NCI-H2107 treated with DMSO at 0.1 percent for 48 hours (cell line): ENCODE results near the gene DNAH7.
"Not testable (repeated sequence)": the region's sequence is repeated elsewhere in the genome, so short reads cannot be mapped to it uniquely, and the experiment has no call there.

ENCODE experiments used
- DNase-seq: peaks from one replicate; lab custom pipeline; 2025; ENCODE audit not compliant: unreplicated experiment; lab: John Stamatoyannopoulos, UW

The DNAH7 gene

DNA sequence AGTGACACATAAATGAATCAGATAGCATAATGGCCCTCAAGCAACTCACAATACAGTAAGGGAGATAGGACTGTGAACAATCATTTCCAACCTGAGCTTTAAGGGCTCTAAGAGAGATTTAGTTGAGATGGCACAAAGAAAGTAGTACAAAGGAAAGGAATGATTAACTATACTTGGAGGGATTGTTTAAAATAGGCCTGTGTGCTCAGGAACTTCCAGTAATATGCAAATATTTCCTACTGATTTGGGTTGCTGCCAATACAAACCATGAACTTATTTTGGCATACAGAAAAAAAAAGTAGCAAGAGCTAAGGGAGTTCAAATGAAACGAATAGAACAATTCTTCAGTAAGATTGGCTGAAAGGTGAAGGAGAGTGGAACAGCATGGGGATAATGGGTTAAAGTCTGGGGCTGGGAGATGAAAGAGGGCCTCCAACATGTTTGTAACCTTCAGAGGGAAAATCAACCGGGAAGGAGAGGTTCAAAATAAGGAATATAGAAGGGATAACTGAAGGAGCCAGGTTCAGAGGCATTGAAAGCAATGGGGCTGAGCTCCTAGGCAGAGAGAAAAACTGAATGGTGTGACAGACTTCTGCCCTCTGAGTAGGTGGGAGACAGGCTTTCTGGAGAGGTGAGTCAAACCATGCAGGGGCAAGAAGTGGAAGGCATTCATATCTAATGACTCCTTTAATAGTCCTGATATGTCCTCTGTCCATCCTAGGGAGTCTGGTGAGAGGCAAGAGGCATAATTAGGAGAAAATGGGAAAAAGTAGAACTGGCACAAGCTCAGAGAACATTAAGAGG lies 83.5 kb downstream of the DNAH7 start:
- no peak for DNase-seq

DNA sequence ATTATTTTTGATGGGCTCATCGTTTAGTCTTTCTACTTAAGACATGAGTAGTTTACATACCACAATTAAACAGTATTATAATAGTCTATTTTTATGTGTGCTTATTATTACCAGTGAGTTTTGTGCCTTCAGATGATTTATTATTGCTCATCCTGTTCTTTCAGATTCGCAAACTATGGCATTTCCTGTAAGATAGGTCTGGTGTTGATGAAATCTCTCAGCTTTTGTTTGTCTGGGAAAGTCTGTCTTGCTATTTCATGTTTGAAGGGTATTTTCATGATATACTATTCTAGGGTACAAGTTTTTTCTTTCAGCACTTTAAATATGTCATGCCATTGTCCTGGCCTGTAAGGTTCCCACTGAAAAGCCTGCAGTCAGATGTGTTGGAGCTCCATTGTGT lies 101.3 kb downstream of the DNAH7 start:
- no peak for DNase-seq

DNA sequence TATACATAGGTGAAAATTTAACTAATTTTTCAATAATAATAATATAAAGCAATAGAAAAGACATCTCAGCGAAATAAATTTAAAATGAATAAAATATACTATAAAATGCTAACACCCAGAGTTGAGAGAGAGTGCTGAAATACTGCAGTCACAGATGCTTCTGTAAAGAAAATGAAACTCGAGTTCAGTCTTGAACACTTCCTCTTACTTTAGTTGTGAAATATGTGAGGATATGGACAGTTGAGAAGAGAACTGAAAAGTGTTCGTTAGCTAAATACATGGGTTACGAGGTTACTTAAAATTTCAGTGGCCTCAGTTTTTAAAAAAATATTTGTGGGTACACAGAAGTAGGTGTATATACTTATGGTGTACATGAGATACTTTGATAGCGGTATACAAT lies 106.8 kb downstream of the DNAH7 start:
- DNase-seq = no peak

DNA sequence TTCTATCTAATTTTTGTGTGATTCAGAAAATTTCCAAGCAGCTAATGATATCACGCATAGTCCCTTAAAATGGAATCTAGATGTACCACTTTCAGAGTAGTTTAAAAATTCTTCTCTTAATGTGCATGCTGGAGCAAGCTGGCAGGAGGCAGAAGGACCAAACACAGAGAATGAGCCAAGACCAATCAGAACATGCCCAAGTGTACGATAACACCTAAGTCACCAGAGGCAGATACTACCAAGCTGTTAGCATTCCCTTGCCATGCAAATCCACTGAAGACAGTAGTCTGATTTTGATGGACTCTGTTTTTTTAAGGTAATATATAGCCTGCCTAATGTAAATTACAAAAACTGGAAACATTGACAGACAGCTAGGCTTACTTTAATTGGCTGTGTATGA lies 109.3 kb downstream of the DNAH7 start:
- no peak for DNase-seq

DNA sequence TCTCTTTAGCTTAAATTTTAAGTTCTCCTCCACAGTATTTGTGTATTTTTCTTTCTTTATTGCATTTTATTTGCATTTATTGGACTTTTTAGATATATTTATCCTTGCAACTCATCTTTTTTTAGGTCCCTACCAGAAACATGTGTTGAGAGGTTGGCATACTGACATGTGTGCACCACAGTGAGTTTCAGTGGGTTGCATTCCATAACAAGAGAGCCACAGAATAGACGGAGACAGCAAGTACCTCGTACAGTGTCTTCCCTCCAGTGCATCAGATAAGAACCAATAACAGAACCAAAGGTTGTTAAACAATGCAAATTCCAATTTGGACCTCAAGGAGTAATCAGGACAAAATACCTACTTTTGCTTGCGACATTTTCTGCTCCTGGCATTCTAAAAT lies 111.9 kb downstream of the DNAH7 start:
- no peak for DNase-seq

DNA sequence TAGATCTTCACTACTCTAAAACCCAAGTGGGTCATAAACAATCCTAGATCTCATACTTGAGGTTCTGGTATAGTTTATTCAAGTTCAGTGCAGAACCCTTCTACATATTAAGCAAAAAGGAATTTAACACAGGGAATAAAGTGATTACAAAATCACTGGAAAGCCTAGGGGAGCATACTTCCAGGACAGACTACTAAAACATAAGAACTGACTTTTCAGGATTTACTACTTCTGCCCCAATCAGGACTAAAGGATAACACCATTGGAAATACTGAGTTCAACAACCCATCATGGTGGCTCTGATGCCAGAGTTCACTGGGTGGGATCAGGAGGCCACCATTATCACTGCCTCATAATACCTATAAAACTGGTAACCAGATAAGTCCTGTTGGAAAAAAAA lies 123.6 kb downstream of the DNAH7 start:
- DNase-seq = no peak

DNA sequence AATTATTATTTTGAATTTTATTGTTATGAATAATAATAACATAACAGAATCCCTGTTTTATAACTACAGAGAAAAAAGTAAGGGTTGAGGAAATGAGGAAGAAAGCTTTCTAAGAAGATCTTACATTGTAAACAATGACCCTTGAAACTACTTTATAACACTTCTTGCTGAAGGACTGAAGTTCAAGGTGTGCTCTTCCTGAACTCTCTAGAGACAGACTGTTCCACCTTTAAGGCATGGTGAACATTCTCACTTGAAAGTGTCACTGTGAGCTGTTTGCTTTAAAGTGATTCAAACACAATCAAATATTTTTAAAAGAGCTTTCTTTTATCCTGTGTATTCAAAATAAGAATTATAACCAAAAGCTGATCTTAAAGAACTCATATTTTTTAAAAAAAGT lies 131.5 kb downstream of the DNAH7 start:
- no peak for DNase-seq

DNA sequence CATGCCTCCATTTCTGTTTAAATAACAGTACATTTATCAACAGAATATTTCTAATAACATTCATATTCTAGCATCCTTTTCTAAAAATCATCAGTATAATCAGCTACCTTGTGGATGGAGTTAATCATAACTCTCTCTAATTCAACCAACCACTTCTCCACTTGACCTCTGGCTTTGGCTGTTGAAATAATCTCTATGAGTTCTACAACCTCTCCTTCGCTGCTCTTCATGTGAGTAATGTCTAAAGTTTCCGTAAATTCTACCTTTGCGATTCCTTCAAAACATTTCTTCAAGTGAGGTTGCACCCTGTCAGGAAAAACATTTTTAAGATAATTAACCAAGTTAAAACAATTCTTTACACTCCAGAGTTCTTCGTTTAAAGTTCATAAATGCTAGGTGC lies 134.2 kb downstream of the DNAH7 start:
- DNase-seq = no peak

DNA sequence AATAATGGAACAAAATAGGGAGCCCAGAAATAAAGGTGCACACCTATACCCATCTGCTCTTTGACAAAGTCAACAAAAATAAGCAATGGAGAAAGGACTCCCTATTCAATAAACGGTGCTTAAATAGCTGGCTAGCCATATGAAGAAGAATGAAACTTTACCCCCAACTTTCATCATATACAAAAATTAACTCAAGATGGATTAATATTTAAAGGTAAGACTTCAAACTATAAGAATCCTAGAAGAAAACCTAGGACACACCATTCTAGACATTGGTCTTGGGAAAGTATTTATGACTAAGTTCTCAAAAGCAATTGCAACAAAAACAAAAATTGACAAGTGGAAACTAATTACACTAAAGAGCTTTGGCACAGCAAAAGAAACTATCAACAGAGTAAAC lies 139.1 kb downstream of the DNAH7 start:
- DNase-seq = no peak

DNA sequence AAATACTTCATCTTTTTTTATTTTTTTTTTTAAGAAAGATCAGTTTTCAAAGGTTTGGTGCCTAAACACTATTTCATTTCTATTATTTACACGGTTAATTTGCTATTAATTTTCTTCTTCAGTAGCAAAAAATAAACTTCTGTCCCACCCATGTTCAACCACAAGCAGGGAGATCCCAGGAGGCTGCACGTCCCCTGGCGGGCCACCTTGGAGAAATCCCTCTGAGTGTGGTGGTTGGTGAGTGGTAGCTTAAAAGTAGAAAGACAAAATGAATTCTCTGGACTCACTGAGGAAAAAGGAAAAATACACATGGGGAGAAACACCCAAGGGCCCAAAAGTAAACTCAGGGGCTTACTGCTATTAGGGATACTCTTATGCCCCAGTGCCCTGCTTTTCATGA lies 143.5 kb downstream of the DNAH7 start:
- DNase-seq = no peak

DNA sequence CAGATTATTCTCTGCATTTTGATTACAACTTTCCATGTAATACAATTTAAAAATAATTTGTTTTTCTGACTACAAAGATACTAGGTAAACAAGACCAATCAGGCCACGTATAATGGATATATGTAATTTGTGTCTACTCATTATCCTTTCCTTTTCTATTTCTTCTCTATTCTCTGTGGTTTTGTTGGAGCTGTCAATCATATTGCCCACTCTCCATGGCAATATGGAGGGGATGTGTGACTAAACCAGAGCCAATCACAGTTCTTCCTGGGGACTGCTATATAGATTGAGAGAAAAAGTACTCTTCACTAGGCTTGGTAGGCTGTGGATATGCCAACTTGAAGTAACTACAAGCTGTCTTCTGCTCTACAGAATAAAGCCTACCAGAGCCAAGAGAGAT lies 144.7 kb downstream of the DNAH7 start:
- no peak for DNase-seq

DNA sequence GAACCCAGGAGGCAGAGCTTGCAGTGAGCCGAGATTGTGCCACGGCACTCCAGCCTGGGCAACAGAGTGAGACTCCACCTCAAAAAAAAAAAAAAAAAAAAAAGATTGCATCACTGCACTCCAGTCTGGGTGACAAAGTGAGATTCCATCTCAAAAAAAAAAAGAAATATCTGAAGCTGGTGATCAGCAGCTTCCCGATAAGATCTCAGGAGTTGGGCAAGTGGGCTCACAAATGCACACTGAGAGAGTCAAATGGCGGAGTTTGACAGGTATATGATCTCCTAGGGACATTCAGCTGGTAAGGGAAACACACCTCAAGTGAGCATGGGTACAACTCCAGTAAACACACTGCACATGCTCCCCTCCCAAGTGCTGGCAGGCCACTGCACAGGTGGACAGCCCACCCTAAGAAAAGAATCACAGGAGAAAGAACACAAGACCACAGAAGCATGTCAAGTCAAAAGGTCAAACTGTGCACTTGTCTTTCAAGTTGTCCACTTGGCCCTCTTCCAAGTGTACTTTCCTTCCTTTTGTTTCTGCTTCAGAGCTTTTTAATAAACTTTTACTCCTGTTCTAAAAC lies 151.5 kb downstream of the DNAH7 start:
- DNase-seq = not testable (repeated sequence)

DNA sequence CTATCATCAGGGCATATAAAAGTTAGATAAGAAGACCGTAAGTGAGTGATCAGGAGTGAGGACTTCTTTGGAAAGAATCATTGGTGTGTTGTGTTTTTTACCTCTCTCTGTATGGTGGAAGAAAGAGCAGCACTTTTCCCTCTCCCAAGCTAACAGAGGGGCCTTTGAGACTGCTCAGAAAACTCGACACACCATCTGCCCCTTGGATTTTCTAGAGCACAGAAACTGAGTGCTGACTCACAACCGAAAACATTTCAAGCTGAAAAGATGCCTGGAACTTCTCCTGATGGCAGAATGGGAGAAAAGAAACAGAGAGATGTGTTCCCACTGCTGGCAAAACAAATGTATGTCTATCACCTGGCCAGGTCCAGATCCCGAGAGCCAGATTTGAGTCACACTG lies 156.6 kb downstream of the DNAH7 start:
- no peak for DNase-seq

DNA sequence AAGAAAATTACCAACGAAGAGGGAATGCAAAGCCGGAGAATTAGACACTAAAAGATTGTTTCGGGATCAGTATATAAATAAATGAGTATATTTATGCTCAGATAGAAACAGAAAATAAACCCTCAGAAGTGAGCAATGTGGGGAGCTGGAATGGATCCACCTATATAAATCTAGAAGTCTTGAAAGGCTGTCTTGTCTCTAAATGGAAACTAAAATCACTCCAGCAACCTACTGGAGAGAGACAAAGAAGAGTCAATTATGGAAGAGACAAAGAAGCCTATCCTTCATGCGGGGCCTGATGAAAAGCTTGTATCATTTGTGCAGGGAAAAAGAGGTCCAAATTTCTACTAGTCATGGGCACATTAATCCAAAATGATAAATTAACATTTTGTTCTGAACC lies 158.1 kb downstream of the DNAH7 start:
- DNase-seq = no peak

DNA sequence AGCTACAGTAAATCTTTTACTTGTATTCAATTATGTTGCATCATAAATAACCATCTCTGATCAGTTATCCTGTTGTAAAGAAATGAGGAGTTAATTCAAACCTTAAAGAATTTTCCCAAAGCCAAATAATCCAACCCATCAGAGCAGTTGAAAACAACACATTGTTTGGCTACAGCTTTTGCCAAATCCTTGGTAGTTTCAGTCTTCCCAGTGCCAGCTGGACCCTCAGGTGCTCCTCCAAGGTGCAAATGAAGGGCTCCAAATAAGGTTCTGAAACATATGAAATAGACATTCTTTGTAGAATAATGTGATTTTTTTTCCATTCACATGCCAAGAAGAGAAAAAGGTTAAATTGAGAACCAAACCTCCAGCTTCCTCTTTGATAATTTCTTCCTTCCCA lies 158.7 kb downstream of the DNAH7 start:
- DNase-seq = no peak

DNA sequence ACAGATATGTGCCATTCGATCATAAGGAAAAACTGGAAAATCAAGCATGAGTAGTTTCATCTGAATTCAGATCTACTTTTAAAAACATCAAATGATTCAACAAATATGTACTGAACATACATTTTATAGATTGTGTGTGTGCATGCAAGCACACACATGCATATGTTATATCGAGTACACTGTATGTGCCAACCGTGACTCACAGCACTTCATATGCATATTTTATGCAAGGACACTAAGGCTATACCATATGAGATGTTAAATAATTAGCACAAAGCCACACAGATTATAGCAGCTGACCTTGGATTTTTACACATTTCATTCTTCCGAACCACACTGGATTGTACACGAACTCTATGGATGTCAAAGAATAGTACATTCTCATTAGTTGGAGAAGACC lies 161.2 kb downstream of the DNAH7 start:
- no peak for DNase-seq

DNA sequence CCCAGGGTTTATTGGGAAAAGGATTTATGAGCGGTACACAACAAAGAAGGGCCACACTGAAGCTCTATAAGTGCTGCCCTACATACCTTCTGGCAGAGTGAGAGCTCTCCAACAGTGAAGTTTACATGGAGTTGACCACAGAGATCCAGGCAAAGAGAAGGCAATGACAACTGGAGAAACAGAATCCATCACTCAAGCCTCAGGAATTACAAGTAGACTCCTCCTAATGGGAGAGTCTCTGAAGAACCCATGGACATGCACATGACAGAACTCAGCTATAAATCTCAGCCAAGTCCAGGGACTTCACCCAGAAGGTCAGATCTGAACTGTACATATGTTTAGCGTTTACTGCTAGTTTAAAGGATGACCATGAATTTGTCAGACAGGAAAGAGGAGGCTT lies 164.7 kb downstream of the DNAH7 start:
- DNase-seq = no peak

DNA sequence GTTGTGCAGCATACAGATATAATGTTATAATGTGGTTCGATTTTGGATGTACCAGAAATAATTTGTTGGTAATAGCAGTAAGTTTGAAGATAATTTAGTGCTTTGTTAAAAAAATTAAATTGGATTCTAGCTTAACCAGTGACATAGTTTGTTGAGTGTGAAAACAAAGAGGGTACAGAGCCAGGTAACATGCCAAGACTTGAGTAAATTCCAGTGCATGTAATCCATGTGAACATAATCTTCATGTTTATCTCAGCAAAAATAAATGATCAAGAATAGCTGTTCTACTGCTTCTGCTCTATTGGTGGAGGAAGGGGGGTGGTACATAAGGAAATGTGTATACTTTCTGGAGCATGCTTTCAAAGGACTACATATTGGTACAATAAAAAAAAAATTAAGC lies 165.8 kb downstream of the DNAH7 start:
- no peak for DNase-seq

DNA sequence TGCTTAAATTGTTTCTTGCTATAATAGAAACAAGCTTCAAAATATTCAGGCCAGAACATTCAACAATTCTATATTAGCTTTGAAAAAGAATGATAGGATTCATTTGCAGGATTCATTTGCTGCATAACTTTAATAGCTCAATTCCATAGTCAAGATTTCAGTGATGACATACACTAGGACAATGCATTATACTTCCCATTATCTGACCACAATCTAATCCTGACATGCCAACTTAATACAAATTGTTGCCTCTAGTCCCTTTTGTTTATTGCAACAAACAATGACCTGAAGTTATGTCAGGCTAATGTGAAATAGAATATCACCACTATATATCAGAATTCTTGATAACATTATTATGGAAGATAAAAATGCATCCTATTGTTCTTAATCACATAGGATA lies 169.4 kb downstream of the DNAH7 start:
- no peak for DNase-seq

DNA sequence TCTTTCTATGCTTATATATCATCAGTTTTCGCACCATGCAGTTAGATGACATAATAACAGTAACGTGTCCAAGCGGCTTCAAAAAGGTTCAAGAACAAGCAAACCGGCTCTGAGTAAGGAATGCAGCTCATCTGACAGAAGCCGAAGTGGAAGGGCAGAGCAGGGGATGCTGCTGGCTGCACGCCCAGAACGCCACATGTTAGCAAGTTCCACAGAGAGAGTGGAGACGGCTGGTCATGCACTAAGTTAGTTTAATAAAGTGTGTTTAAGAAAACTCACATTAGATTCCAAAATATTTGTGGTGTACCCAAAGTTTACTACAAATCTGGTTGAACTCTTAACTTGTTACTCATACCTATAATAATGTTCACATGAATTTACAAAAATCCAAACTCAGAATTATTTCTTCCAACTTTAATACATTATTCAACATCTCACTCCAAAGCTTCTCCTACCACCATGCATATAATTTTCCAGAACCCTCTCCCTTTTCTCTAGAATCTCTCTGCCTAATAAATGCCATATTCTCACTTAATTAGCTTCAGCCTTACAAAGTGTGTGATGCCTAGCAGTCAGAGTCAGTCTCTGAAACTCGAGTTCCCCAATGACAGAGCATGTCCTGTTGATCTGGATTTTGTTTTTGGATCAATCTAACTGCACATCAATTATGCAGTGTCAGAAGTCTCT lies 170.0 kb downstream of the DNAH7 start:
- no peak for DNase-seq

DNA sequence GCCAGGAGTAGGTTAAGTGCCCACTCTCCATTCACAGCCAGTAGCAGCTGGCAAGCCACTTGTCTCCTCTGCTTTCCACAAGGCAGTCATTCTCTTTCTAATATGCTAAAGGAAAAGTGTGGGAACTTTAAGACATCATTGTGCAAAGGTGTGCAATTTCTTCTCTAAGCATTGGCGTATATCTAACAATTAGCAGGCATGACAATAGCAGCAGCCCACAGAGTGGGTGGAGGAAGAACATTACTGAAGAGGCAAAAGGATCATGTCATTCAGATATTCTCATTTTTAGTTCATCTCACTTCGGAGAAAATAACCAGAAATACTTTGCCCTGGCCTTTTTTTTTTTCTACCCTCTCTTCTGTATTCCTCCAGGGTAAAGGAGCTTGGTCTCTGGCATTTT lies 177.6 kb downstream of the DNAH7 start:
- no peak for DNase-seq

DNA sequence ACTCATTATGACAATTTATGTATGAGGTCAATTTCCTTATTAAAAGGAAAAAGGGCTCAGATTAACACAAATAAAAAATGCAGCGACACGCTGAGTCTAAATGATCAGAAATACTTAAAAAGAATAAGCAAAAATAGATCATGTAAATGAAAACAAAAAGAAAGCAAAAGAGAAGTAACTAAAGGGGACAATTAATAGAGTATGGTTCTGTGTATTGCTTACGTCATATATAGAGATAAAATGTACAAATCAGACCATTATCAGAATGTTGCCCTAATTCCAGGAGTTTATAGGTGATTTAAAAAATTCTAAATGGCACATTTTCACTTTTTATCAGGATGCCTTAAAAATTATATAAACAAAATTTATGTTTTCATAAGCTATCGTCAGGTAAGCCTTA lies 189.5 kb downstream of the DNAH7 start:
- DNase-seq = no peak

DNA sequence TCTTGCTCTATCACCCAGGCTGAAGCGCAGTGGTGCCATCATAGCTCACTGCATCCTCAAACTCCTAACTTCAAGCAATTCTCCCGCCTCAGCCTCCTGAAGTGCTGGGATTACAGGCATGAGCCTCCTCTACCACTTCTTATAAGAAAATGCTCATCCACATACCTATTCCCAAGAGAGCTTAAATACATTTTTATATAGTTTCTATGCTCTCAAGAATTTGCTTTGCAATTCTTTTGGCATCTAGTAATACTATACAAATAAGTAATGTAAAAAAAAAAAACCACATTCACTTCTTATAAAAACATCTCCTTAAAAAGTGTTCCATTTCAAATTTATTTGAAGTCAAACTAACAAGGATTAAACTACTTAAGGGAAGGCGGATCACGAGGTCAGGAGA lies 197.3 kb downstream of the DNAH7 start:
- DNase-seq = no peak
